H4 (cell line): Measurements from ENCODE around the gene IL4R. TPM values are rescaled to one million over a fixed set of nuclear protein-coding genes. Genes with fewer than 3 reads are reported as not detected.
"Not testable (repeated sequence)": the region's sequence is repeated elsewhere in the genome, so short reads cannot be mapped to it uniquely, and the experiment has no call there.

Experiments used
- DNase-seq: peaks from one replicate; pipeline ENCODE4 v3.0.0-alpha.2; 2015; ENCODE audit warnings: low spot score
- total RNA-seq: library from RNA; depleted of rRNA; stranded (reverse); fragments of >200 nt; shearing (Covaris generic); gene quantifications from 2 replicates; pipeline ENCODE4 v1.2.3, GENCODE V29; 2014; rRNA removed

IL4R gene
- 8.5 and 9.0 TPM in 2 replicates for total RNA-seq

- peak; percentile 27 for DNase-seq
Measured at GRCh38 chr16:27313422-27314160, at the start of gene IL4R. IL4R (plus strand) TSS chr16:27313974; CDS start chr16:27340204, 26,230 bp downstream.

- DNase-seq: peak; percentile 46
Measured at GRCh38 chr16:27264151-27264550, 49.6 kb upstream of the IL4R start.

- DNase-seq: no peak
Measured at GRCh38 chr16:27265982-27266381, 47.8 kb upstream of the IL4R start.

GRCh38 chr16:27267037-27267677, 46.6 kb upstream of the IL4R start:
- no peak for DNase-seq

DNA sequence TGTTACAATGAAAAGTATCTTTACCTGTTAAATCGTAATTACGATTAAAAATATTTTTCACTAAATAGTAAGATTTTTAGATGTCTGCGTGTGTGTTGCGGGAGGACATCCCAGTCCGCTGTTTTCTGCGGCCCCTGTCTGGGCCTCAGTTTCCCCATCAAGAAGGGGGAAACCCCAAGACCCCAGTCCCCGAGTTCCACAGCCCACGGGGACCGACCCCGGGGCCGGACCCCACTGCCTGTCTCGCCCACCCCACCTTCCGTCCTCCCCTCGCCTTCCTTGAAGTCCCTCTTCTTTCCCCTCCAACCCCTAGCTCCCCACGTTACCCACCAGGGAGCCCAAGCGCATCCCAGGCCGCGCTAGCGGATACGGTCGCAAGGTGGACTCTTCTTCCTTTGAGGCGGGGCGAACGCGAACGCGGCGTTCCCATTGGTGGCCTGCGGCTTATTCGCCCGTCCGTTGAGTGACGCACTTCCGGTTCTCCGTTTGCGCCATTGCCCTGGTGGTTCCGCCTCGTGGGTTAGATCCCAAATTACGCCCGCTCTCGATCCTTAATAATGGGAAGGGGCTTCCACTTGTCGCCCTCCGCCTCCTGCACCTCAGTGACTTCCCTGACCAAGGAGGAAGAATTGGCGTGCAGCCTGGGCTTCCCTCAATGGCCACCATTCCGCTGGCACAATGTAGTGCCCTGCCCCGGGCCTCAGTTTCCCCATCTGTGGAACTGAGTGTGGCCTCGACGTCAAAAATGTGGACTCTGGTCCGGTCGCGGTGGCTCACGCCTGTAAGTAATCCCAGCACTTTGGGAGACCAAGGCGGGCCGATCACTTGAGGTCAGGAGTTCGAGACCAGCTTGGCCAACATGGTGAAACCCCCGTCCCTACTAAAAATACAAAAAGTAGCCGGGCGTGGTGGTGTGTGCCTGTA, 45.1 kb upstream of the IL4R start, which contains the start of gene NSMCE1:
Gene NSMCE1, minus strand, starts transcription at position 397 of the 924 bp plus-strand sequence. CDS start 11,202 bp downstream, outside the sequence.
- DNase-seq: peak; percentile 95

DNA sequence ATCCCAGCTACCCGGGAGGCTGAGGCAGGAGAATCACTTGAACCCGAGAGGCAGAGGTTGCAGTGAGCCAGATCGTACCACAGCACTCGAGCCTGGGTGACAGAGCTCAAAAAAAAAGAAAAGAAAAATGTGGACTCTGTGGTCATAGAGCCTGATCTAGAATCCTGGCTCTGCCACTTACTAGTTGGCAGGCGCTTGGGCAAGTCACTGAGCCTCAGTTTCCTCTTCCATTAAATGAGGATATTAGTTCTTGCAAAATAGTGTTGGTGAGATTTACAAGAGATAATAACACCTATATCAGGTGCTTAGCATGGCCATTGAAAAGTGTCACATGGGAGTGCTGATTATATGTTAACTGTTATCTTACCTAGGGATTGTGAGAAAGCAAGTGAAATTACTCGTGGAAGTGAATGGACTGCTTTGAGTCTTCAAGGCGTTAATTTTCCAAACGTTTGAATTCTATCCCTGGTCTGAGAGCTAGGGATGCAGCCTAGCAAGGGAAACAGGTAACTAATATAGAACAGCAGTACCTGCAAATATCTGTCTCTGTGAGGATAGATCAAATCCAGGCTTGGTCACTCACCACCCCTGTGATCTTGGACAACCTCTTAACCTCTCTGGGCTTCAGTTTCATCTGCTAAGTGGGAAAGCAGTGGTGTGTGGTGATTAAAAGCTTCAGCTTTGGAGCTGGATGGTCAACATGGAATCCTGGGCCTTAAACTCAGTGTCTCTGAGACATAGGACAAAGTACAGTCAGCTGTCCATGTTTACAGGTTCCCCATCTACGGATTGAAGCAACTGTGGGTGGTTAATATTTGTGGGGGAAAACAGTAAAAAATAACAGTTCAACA, 44.2 kb upstream of the IL4R start:
- DNase-seq: no peak

DNA sequence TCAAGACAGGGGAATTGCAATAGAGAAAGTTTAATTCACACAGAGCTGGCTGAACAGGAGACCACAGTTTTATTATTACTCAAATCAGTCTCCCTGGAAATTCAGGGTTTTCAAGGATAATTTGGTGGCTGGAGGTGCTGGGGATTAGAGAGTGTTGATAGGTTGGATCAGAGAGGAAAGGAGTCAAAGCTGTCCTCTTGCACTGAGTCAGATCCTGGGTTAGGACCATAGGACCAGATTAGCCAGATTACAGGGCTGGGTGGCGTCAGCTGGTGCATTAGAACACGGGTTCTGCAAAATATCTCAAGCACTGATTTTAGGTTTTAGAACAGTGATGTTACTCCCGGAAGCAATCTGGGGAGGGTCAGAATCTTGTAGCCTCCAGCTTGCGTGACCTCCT, 43.4 kb upstream of the IL4R start:
- DNase-seq: no peak

GRCh38 chr16:27272076-27272475, 41.7 kb upstream of the IL4R start:
- DNase-seq: no peak

DNA sequence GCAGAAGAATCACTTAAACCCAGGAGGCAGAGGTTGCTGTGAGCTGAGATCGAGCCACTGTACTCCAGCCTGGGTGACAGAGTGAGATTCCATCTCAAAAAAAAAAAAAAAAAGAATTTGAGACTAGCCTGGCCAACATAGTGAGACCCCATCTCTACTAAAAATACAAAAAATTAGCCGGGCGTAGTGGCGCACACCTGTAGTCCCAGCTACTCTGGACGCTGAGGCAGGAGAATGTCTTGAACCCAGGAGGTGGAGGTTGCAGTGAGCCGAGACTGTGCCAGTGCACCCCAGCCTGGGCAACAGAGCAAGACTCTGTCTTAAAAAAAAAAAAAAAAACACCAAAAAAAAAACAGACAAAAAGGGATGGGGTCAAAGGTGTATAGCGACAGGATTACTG, 41.1 kb upstream of the IL4R start:
- not testable (repeated sequence) for DNase-seq

- DNase-seq: no peak
Measured at GRCh38 chr16:27273330-27273669, 40.5 kb upstream of the IL4R start.

GRCh38 chr16:27273670-27274423, 39.9 kb upstream of the IL4R start:
- no peak for DNase-seq

DNA sequence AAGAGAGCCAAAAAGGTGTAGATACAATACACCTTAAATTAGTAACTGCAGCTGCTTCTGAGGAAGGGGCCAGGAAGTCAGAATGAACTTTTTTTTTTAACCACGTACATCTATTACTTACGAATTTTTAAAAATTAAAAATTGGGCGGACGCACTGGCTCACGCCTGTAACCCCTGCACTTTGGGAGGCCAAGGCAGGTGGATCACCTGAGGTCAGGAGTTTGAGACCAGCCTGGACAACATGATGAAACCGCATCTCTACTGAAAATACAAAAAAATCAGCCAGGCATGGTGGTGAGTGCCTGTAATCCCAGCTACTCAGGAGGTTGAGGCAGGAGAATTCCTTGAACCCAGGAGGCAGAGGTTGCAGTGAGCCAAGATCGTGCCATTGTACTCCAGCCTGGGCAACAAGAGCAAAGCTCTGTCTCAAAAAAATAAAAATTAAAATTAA, 39.3 kb upstream of the IL4R start:
- not testable (repeated sequence) for DNase-seq

GRCh38 chr16:27275394-27275793, 38.4 kb upstream of the IL4R start:
- DNase-seq: no peak

DNA sequence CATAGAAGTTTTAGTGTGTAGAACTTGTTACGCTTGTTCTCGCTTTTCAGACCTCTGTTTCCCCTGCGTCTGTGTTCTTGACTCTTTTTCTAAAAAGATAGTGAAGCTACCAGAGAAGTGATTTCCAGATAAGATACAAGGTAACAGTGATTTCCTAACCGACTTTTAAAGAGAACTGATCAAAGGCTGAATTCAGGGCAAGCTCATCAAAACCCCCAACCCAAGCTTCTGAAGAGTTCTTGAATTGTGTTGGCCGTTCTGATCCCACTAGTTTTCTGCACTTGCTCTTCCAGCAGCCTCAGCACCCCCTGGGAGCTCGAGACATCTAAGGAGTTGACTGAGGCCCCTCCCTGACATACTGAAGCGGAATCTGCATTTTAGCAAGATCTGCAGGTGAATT, 32.5 kb upstream of the IL4R start:
- no peak for DNase-seq

DNA sequence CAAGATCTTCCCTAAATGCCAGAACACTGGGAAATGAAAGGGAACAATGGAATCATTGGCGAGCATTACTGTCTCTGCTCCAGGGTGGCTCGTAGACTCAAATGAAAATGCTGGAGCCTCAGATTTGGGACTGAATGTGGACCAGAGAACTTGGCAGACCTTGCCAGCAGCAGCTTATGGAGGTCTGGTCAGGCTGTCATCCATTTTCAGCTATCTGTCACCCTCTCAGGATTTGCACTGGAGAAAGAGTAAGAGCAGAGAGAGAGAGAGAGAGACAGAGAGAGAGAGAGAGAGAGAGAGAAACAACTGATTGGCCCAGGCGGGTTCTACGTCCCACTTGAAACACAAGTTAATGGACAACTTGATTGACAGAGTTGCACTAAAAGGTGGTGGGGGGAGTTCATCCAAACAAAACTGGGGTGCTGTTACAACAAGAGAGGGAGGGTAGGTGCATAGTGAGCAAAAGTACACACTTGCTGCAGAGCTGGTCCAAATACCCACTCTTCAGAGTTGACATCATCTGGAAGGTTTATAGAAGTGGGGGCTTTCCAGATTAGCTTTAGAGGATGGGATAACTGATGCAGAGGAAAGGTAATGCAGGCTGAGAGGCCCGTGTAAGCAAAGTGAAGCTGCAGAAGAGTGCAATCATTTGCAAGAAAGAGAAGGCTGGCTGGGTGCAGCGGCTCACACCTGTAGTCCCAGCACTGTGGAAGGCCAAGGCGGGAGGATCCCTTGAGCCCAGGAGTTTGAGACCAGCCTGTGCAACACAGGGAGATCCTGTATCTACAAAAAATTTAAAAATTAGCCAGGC, 28.7 kb upstream of the IL4R start:
- no peak for DNase-seq

DNA sequence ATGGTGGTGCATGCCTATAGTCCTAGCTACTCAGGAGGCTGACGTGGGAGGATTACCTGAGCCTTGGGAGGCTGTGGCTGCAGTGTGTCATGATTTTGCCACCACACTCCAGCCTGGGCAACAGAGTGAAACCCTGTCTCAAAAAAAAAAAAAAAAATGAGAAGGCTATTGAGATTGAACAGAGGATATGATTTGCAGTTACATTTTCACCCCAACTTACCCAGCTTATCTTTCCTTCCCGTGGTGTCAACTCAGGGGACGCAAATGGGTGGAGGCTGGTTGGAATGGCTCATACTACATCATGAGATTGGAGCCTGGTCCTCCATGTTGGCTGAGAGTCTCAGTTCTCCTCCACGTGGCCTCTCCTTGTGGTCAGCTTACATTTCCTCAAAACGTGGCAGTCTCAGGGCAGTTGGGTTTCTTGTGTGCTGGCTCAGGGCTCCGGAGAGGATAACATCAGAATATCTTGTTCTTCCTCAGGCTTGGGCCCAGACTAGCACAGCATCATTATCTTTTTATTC, 28.0 kb upstream of the IL4R start:
- no peak for DNase-seq

GRCh38 chr16:27286451-27286850, 27.3 kb upstream of the IL4R start:
- DNase-seq: peak; percentile 32

DNA sequence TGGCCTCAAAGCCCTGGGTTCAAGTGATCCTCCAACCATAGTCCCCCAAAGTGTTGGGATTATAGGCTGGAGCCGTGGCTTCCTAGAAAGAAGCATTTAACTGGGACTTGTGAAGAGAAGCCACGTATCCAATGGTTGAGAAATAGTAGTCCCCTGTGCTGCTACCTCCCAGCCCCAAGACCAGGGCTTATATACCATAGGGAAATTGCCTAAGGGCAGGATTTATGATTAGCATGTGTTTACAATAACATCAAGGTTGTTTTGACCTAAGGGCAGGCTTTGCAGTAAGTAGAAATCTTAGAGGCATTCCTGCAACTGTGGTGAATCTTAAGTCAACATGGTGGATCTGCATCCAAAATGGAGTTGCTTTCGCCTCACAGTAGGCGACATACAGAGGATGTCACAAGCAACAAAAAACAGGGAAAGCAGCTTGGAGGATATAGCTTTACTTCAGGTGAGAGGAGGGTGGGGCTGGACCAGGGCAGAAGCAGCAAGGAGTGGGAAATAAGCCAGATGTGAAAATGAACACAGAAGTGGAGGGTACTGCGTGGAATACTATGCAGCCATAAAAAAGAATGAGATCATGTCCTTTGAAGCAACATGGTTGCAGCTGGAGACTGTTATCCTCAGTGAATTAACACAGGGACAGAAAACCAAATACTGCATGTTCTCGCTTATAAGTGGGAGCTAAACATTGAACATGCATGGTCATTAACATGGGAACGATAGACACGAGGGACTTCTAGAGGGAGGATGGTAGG, 26.5 kb upstream of the IL4R start:
- no peak for DNase-seq

DNA sequence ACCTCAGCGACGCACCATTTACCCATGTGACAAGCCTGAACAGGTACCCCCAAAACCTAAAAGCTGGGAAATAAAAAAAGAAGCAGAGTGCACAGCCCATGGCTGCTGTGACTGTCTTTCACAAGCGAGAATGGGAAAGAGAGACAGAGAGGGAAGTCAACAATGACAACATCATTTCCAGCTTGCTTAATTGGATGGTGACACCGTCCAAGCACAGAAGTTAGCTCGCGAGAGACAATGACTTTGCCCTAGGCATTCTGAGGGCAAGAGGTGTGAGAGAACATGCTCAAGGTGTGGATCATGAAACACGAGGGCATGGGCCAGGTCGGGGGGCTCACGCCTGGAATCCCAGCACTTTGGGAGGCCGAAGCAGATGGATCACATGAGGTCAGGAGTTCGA, 25.9 kb upstream of the IL4R start:
- DNase-seq: no peak
